GM12864 (cell line): ENCODE results near the gene NDFIP2.
"Not testable (repeated sequence)": the region's sequence is repeated elsewhere in the genome, so short reads cannot be mapped to it uniquely, and the experiment has no call there.

Source experiments
- DNase-seq: peaks from one replicate; pipeline ENCODE4 v3.0.0-alpha.2; 2011; ENCODE audit warnings: low read depth
- H3K4me3 ChIP-seq: 2 replicates; pipeline ENCODE4 v1.5.1; 2011; ENCODE audit warnings: mild to moderate bottlenecking, low read depth, low read length, control low read depth
- TF ChIP-seq, protein P1 (sequence below): IDR thresholded peaks from 2 replicates; pipeline ENCODE4 v1.5.1; 2011; ENCODE audit warnings: low read depth, mild to moderate bottlenecking, moderate library complexity, low read length, control low read depth, inconsistent platforms; ENCODE audit errors: missing control alignments

NDFIP2 gene

DNA sequence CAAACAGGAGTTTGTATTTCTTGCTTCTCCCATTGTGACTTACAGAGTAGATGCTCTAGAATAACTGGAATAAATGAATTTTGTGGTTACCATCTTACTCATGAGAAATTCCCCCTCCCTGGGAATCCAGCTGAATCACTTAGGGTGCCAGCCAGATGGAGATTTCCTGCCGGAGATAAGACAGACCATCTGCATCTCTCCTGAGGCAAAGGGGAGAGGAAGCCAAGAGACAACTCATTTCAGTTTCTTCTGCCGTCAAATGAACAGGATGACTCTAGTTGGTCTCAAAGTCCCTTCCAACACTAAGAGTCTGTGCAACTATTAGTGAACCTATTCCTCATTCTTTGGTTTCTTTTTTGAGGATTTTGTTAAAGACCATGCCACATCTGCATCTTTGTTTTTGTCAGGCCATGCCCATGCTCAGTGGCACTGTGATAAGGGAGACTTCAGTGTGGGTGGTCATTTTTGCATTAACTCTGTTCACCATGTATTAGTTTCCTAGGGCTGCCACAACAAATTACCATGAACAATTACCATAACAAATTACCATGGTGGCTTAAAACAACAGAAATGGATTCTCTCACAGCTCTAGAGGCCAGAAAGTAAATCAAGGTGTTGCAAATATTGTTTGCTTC, 112.8 kb downstream of the NDFIP2 start:
- no peak for DNase-seq
- no peak overlapping the region for H3K4me3 ChIP-seq
- TF ChIP-seq, protein P1, sequence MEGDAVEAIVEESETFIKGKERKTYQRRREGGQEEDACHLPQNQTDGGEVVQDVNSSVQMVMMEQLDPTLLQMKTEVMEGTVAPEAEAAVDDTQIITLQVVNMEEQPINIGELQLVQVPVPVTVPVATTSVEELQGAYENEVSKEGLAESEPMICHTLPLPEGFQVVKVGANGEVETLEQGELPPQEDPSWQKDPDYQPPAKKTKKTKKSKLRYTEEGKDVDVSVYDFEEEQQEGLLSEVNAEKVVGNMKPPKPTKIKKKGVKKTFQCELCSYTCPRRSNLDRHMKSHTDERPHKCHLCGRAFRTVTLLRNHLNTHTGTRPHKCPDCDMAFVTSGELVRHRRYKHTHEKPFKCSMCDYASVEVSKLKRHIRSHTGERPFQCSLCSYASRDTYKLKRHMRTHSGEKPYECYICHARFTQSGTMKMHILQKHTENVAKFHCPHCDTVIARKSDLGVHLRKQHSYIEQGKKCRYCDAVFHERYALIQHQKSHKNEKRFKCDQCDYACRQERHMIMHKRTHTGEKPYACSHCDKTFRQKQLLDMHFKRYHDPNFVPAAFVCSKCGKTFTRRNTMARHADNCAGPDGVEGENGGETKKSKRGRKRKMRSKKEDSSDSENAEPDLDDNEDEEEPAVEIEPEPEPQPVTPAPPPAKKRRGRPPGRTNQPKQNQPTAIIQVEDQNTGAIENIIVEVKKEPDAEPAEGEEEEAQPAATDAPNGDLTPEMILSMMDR = no peak

GRCh38 chr13:79600146-79600545, 119.2 kb downstream of the NDFIP2 start:
- DNase-seq, H3K4me3 ChIP-seq: not testable (repeated sequence)

- no peak for DNase-seq
- TF ChIP-seq, protein P1 = no peak
- no peak overlapping the region for H3K4me3 ChIP-seq
These were observed 122.0 kb downstream of the NDFIP2 start for GRCh38 chr13:79602936-79603335.

- no peak for DNase-seq
- no peak overlapping the region for H3K4me3 ChIP-seq
- TF ChIP-seq, protein P1 = no peak
These were observed 123.8 kb downstream of the NDFIP2 start for GRCh38 chr13:79604752-79605151.
